AG09309 (cell line): ENCODE measurements around the gene LAPTM4A.
"Not testable (repeated sequence)": the region's sequence is repeated elsewhere in the genome, so short reads cannot be mapped to it uniquely, and the experiment has no call there.

Source experiments
- DNase-seq: peaks from one replicate; pipeline ENCODE4 v3.0.0-alpha.2; 2010; ENCODE audit warnings: low read depth
- H3K4me3 ChIP-seq: 2 replicates; pipeline ENCODE4 v1.5.1; 2011; ENCODE audit warnings: mild to moderate bottlenecking, low read depth, low read length, moderate library complexity; ENCODE audit not compliant: control insufficient read depth
- TF ChIP-seq, protein P1 (sequence below): IDR thresholded peaks from 2 replicates; pipeline ENCODE4 v1.5.1; 2011; ENCODE audit warnings: mild to moderate bottlenecking, low read depth, low read length, inconsistent platforms; ENCODE audit not compliant: insufficient read depth, control insufficient read depth; ENCODE audit errors: missing control alignments

Gene LAPTM4A

GRCh38 chr2:20089715-20090464 is 38.5 kb upstream of the LAPTM4A start:
- DNase-seq: no peak
- TF ChIP-seq, protein P1, sequence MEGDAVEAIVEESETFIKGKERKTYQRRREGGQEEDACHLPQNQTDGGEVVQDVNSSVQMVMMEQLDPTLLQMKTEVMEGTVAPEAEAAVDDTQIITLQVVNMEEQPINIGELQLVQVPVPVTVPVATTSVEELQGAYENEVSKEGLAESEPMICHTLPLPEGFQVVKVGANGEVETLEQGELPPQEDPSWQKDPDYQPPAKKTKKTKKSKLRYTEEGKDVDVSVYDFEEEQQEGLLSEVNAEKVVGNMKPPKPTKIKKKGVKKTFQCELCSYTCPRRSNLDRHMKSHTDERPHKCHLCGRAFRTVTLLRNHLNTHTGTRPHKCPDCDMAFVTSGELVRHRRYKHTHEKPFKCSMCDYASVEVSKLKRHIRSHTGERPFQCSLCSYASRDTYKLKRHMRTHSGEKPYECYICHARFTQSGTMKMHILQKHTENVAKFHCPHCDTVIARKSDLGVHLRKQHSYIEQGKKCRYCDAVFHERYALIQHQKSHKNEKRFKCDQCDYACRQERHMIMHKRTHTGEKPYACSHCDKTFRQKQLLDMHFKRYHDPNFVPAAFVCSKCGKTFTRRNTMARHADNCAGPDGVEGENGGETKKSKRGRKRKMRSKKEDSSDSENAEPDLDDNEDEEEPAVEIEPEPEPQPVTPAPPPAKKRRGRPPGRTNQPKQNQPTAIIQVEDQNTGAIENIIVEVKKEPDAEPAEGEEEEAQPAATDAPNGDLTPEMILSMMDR: no peak
- no peak overlapping the region for H3K4me3 ChIP-seq

GRCh38 chr2:20085909-20086308 is 34.5 kb upstream of the LAPTM4A start:
- H3K4me3 ChIP-seq: not testable (repeated sequence)
- DNase-seq: peak; percentile 40

GRCh38 chr2:20082812-20083211 is 31.4 kb upstream of the LAPTM4A start:
- not testable (repeated sequence) for H3K4me3 ChIP-seq, DNase-seq

GRCh38 chr2:20081841-20082240 is 30.4 kb upstream of the LAPTM4A start:
- no peak overlapping the region for H3K4me3 ChIP-seq
- TF ChIP-seq, protein P1: no peak
- DNase-seq: no peak

DNA sequence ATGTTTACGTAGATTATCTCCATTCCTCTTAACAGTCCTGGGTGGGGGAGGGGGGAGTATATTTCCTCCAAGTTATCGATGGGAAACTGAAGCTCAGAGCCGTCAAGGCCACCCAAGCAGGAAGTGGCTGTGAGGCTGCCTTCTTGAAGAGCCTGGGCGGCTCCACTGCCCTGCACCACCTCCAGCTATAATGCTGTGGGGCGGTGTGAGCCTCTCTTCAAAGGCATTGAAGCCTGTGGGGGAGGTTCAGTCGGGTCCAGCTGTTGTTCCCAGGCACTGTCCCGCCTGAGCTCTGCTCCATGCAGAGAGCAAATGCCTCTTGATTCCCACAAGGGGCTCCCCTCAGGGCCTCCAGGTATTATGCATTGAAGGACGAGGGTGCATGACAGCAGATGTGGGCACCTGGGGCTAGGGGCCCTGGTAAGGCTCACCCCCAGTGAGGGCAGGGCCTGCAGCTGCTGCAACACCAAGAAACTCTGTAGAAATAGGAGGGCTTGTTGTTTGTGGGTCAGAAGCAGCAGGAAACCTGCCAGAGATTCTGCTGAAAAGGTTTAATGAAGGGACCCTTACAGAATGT is 29.5 kb upstream of the LAPTM4A start:
- TF ChIP-seq, protein P1: no peak
- H3K4me3 ChIP-seq: no peak overlapping the region
- no peak for DNase-seq

DNA sequence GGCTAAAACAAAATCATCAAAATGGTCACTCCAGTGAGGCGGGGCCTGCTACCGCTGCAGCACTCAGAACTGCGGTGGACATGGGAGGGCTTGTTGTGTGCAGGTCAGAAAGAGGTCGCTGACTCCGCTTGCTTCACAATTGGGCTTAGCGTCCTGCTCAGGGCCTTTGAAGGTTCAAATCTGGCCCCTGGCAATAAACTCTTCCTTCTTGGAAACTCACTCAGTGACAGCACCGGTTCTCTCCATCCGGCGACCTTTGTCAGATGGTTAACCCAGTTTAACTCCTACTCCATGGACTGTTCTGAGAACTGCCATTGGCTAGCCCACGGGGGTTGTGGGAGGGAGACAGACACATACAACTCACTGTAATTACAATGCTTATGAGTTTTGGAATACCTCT is 29.0 kb upstream of the LAPTM4A start:
- DNase-seq: no peak
- TF ChIP-seq, protein P1: no peak

DNA sequence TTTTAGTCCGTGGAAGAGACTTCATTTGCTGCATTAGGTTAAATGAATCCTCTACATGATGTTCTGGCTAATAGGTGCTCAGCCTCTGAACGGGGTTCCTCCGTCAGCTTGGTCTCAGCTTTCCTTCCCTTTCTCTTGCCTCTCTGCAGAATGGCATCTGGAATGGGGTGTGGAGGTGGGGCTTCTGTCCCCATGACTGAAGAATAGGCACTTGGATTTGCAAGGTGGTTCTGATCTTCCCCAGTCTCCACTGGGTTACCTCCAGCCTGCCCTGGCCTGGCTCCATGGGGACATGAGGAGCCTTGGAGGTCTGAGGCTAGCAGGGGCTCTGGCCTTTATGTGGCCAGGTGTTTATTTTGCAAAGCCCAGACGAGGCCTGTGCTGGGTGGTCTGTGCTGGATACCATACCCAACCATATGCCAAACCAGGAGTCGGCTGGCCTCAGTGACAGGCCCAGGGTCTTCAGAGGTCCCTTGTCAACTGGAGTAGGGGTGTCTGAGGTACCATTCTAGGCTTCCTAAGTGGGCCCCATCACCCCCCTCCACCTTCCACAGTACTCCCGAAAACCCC is 28.2 kb upstream of the LAPTM4A start:
- no peak overlapping the region for H3K4me3 ChIP-seq
- TF ChIP-seq, protein P1: no peak
- no peak for DNase-seq

More for the DNA sequence above, 29.0 kb upstream of the LAPTM4A start:
- no peak overlapping the region for H3K4me3 ChIP-seq

DNA sequence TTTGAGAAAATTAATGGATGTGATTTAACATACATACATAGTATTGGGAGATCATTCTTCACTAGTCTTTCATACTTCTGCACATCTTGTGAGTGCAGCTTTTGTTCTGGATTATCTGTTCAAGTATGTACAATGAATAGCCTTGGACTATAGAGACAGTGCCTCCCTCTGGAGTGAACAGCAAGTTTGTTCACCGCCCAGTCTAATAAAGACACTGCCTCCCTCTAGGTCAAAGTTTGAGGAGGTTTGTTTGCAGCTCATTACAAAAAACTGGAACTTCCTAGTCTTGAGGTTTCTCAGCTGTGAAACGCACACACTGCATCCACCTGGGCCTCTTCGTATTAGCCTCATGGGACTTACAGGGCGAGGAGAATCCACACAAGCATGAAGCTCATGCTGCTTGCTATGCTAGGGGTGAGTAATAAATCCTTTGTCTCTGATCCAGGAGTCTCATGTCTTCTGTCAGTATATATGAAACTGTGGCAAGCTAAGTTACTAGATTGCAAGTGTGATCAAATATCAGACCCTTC is 26.0 kb upstream of the LAPTM4A start:
- TF ChIP-seq, protein P1: no peak
- DNase-seq: no peak
- H3K4me3 ChIP-seq: no peak overlapping the region
